Ishikawa (cell line): ENCODE results near the gene ANTXR1.

Experiments used
- CREB1 ChIP-seq: IDR thresholded peaks from 2 replicates; pipeline ENCODE4 v1.6.1; 2012; ENCODE audit warnings: low read depth
- EGR1 ChIP-seq: IDR thresholded peaks from 2 replicates; pipeline ENCODE4 v1.6.1; 2012
- FOXM1 ChIP-seq: IDR thresholded peaks from 2 replicates; pipeline ENCODE4 v1.6.1; 2012; ENCODE audit warnings: low read depth, borderline replicate concordance
- RAD21 ChIP-seq: IDR thresholded peaks from 2 replicates; pipeline ENCODE4 v1.6.1; 2012; ENCODE audit warnings: low read depth
- TAF1 ChIP-seq: IDR thresholded peaks from 2 replicates; pipeline ENCODE4 v1.6.1; 2012; ENCODE audit warnings: low read depth, mild to moderate bottlenecking
- TEAD4 ChIP-seq: IDR thresholded peaks from 2 replicates; pipeline ENCODE4 v1.6.1; 2012

DNA sequence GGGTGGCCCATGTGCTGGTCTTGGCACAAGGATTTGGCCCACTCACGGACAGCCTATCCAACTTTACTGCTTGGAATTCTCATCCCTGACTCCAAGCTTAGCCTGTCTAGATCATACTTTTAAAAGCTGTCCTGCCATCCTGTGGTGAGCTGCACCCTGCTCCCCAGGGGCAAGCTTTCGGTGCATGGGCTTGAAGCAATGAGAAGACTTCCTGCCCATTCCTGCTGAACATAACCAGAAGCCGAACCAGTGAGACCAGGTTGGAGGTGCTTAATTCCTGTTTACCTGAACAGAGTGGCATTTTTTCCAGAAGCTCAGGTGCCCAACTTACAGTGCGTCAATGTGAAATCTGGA, 154.5 kb downstream of the ANTXR1 start:
- TF ChIP-seq FOXM1 (no peak), CREB1 (no peak), TEAD4 (no peak), RAD21 (no peak), TAF1 (no peak), EGR1 (no peak)
